ENCODE results near the gene BAZ2B. TPM values are rescaled to one million over a fixed set of nuclear protein-coding genes. Genes with fewer than 3 reads are reported as not detected.

The BAZ2B gene
- polyA plus RNA-seq, 2 of the 4 experiments (the other 2 are of a cell fraction), result 19.6 to 50.6 TPM

- TF ChIP-seq CTCF (IDR thresholded peaks at IDR 0.05), result no peak
- no peak for TF ChIP-seq ZC3H11A (IDR thresholded peaks at IDR 0.05)
- no peak for TF ChIP-seq NPAS2 (CRISPR knock-in tag; IDR thresholded peaks at IDR 0.05; ENCODE audit: borderline replicate concordance)
- TF ChIP-seq HES2 (IDR thresholded peaks at IDR 0.05), result no peak
- TF ChIP-seq SMC3 (IDR thresholded peaks at IDR 0.05), result no peak
- no peak for TF ChIP-seq HOXB13 (CRISPR knock-in tag; IDR thresholded peaks at IDR 0.05; ENCODE audit: low read depth)
- no peak for TF ChIP-seq RAD21 (conservative IDR thresholded peaks at IDR 0.05 in 1 of 2, IDR thresholded peaks at IDR 0.05 in 1 of 2)
- TF ChIP-seq KDM5A (IDR thresholded peaks at IDR 0.05), result no peak
- TF ChIP-seq FOSB (CRISPR knock-in tag; IDR thresholded peaks at IDR 0.05), result no peak
- no peak for TF ChIP-seq HMGXB4 (CRISPR knock-in tag; IDR thresholded peaks at IDR 0.05; ENCODE audit: borderline replicate concordance)
- TF ChIP-seq E2F6 (IDR thresholded peaks at IDR 0.05; ENCODE audit: borderline replicate concordance, low read depth), result no peak
- no peak for TF ChIP-seq CEBPB (IDR thresholded peaks at IDR 0.05)
- FAIRE-seq (no peak), ATAC-seq (no peak), DNase-seq (ENCODE audit: low read depth in 1 of 2, low spot score in 1 of 2) (no peak)
- H3K27ac ChIP-seq, result no peak overlapping the region
- H3K9me3 ChIP-seq, result no peaks in the 10 kb centered on the region
- ChIA-PET POLR2A (no interaction called here), CTCF (no interaction called here)
- no peaks in the 10 kb centered on the region for H3K4me1 ChIP-seq
- 73% methylated on average over 6 of the region's 6 CpGs for WGBS (ENCODE audit: missing lambda C conversion rate)
- H3K4me2 ChIP-seq, result no peak overlapping the region
- no peak overlapping the region for H3K4me3 ChIP-seq
These were observed 42.8 kb upstream of the BAZ2B start for GRCh38 chr2:159658881-159659873.

GRCh38 chr2:159653962-159654361 is 37.6 kb upstream of the BAZ2B start:
- FAIRE-seq (no peak), DNase-seq (ENCODE audit: low read depth in 1 of 2, low spot score in 1 of 2) (no peak), ATAC-seq (no peak)
- H3K4me1 ChIP-seq, result peaks cover 8% of the 10 kb centered on the region; the same call in 2 of the 3 replicates
- WGBS (ENCODE audit: missing lambda C conversion rate), result 93% methylated on average over 2 of the region's 2 CpGs
- H3K9me3 ChIP-seq, result no peaks in the 10 kb centered on the region
- TF ChIP-seq RFX5 (IDR thresholded peaks at IDR 0.05) (no peak), CTCF (IDR thresholded peaks at IDR 0.05) (no peak), HOXA7 (CRISPR knock-in tag; IDR thresholded peaks at IDR 0.05) (no peak), JUN (IDR thresholded peaks at IDR 0.05) (no peak), ESRRA (IDR thresholded peaks at IDR 0.05; ENCODE audit: borderline replicate concordance, low read length) (no peak), EHMT2 (IDR thresholded peaks at IDR 0.05; ENCODE audit: low read depth) (no peak)
- POLR2A ChIA-PET, result no interaction called here
- H3K27ac ChIP-seq, result no peak overlapping the region
- H3K4me2 ChIP-seq, result no peak overlapping the region
- CTCF ChIA-PET, result no interaction called here
- H3K4me3 ChIP-seq, result no peak overlapping the region

Data from A549 (cell line).